HepG2 (cell line): ENCODE measurements around the gene METTL6. TPM values are rescaled to one million over a fixed set of nuclear protein-coding genes. Genes with fewer than 3 reads are reported as not detected.
A peak's percentile ranks its signal among the peaks of the same experiment; 100 is the strongest.

Experiments used
- ATAC-seq: fragments of 200-7000 bp; cut with Tn5 transposase; 3 replicates; pipeline ENCODE4 v1.9.1; 2020; ENCODE audit warnings: mild to moderate bottlenecking, moderate library complexity
- BruUV-seq: library from RNA; stranded (reverse); fragments of 400-500 nt; replicated peaks from 2 replicates; lab custom pipeline; 2021; lab: Mats Ljungman, UMichigan
- CTCF ChIA-PET: fragments of 300-600 bp; formaldehyde crosslinking; extraction: SDS; loops from one replicate; lab custom pipeline; 2021; ENCODE audit warnings: low total read pairs, inconsistent platforms, low intra/inter-chr PET ratio; lab: Yijun Ruan, JAX
- POLR2A ChIA-PET: fragments of 350-600 bp; sonication (Branson Sonifier 250); formaldehyde crosslinking; loops from one replicate; lab custom pipeline; 2020; ENCODE audit warnings: antibody characterized with exemption, inconsistent platforms; lab: Yijun Ruan, JAX
- DNase-seq: peaks from one replicate; pipeline ENCODE4 v3.0.0-alpha.2; 2015; ENCODE audit warnings: low spot score
- FAIRE-seq: peaks from 3 replicates; lab custom pipeline; 2011; peaks lifted over from hg19 to GRCh38; lab: Jason Lieb, UNC
- H2AFZ ChIP-seq: one replicate; pipeline ENCODE4 v1.6.1; 2011; ENCODE audit warnings: low read length, inconsistent platforms
- H3K27ac ChIP-seq: fragments of 300-600 bp; 3 replicates; pipeline ENCODE4 v1.8.0; 2011; ENCODE audit warnings: mixed run types, mild to moderate bottlenecking, mixed read lengths, low read length, inconsistent platforms; ENCODE audit not compliant: insufficient read depth; ENCODE audit errors: extremely low read length
- H3K27me3 ChIP-seq, 2 experiments: fragments of 200-600 bp in 1 of 2; 2 replicates in 1 of 2; 3 replicates in 1 of 2; pipeline versions ENCODE4 v1.6.0 to v1.8.0; 2011; ENCODE audit warnings: low read length in 2 of 2, mild to moderate bottlenecking in 2 of 2, moderate library complexity in 2 of 2, inconsistent platforms in 1 of 2; ENCODE audit not compliant: insufficient read depth in 2 of 2, control insufficient read depth in 1 of 2
- H3K36me3 ChIP-seq, 2 experiments: fragments of 200-600 bp in 1 of 2; replicated peaks in 1 of 2; 2 replicates in 1 of 2; 3 replicates in 1 of 2; pipeline versions ENCODE4 v1.5.1 to v1.8.0; 2011; ENCODE audit warnings: low read length in 2 of 2, inconsistent platforms in 1 of 2; ENCODE audit not compliant: insufficient read depth in 2 of 2, control insufficient read depth in 1 of 2
- H3K4me1 ChIP-seq: 2 replicates; pipeline ENCODE4 v1.5.1; 2012; ENCODE audit warnings: low read length, inconsistent platforms; ENCODE audit not compliant: insufficient read depth
- H3K4me2 ChIP-seq: 2 replicates; pipeline ENCODE4 v1.6.0; 2011; ENCODE audit warnings: low read depth, low read length, inconsistent platforms
- H3K4me3 ChIP-seq, 3 experiments: fragments of 200-600 bp in 1 of 3; sonication (generic), shearing (Covaris generic) in 1 of 3; replicated peaks in 1 of 3; 2 replicates each; pipeline ENCODE4 v1.5.1; 2011 to 2016; ENCODE audit warnings: low read length in 3 of 3, inconsistent platforms in 2 of 3, low read depth in 2 of 3, mild to moderate bottlenecking in 2 of 3, control low read depth in 1 of 3, mixed read lengths in 1 of 3; ENCODE audit not compliant: insufficient read depth in 1 of 3
- H3K79me2 ChIP-seq: one replicate; pipeline ENCODE4 v1.6.1; 2011; ENCODE audit warnings: low read length, inconsistent platforms; ENCODE audit not compliant: insufficient read depth
- H3K9ac ChIP-seq: 2 replicates; pipeline ENCODE4 v1.6.0; 2011; ENCODE audit warnings: mild to moderate bottlenecking, low read depth, low read length, inconsistent platforms; ENCODE audit not compliant: insufficient read depth
- H3K9me3 ChIP-seq: 2 replicates; pipeline ENCODE4 v1.5.1; 2012; ENCODE audit warnings: mild to moderate bottlenecking, low read length
- H4K20me1 ChIP-seq: 2 replicates; pipeline ENCODE4 v1.6.0; 2011; ENCODE audit warnings: inconsistent platforms, mild to moderate bottlenecking, low read length, moderate library complexity; ENCODE audit not compliant: insufficient read depth
- AKNA ChIP-seq: sonication (generic); formaldehyde crosslinking; IDR thresholded peaks from 2 replicates; pipeline ENCODE4 v1.4.0; 2020; ENCODE audit warnings: missing genetic modification reagents, borderline replicate concordance
- LBX2 ChIP-seq: sonication (generic); formaldehyde crosslinking; IDR thresholded peaks from 2 replicates; pipeline ENCODE4 v1.5.0; 2020; ENCODE audit warnings: missing genetic modification reagents, mild to moderate bottlenecking, borderline replicate concordance
- MNT ChIP-seq: fragments of 450-650 bp; IDR thresholded peaks from 2 replicates; pipeline ENCODE4 v1.6.1; 2016
- MTA3 ChIP-seq: sonication (generic); formaldehyde crosslinking; IDR thresholded peaks from 2 replicates; pipeline ENCODE4 v1.4.0; 2020; ENCODE audit warnings: missing genetic modification reagents
- NFKBIZ ChIP-seq: IDR thresholded peaks from 2 replicates; pipeline ENCODE4 v1.6.1; 2018; ENCODE audit warnings: missing genetic modification reagents, missing compliant biosample characterization
- RBM39 ChIP-seq: fragments of 200-400 bp; formaldehyde crosslinking; IDR thresholded peaks from one replicate; pipeline ENCODE4 v1.6.1; 2018; ENCODE audit warnings: antibody characterized with exemption, mild to moderate bottlenecking, low read depth, low read length; ENCODE audit not compliant: poor library complexity, severe bottlenecking
- SSRP1 ChIP-seq: IDR thresholded peaks from 2 replicates; pipeline ENCODE4 v1.6.1; 2016; ENCODE audit warnings: control low read depth
- TFE3 ChIP-seq: IDR thresholded peaks from 2 replicates; pipeline ENCODE4 v1.6.1; 2016
- ZNF607 ChIP-seq: sonication (generic); formaldehyde crosslinking; IDR thresholded peaks from 2 replicates; pipeline ENCODE4 v1.5.1; 2020; ENCODE audit warnings: missing genetic modification reagents, mild to moderate bottlenecking, borderline replicate concordance
- ZNF660 ChIP-seq: sonication (generic); formaldehyde crosslinking; IDR thresholded peaks from 2 replicates; pipeline ENCODE4 v1.5.1; 2020; ENCODE audit warnings: mild to moderate bottlenecking, low read depth, missing genetic modification reagents, borderline replicate concordance
- WGBS: methylation state at CpG from one replicate; pipeline ENCODE4 v1.1.6; 2017; ENCODE audit warnings: low lambda C conversion rate; 5-methylcytosine and 5-hydroxymethylcytosine counted together
- in situ Hi-C: cut with HindIII; loops from 2 replicates; pipeline ENCODE4 v1.10.0; 2017; ENCODE audit warnings: low pct_unique_long_range_greater_than_20kb; ENCODE audit not compliant: extremely low pct_ligation_motif_present
- intact Hi-C: fragments of 100-400 bp; cut with micrococcal nuclease; formaldehyde crosslinking; loops from one replicate; pipeline ENCODE4 v1.10.0; 2022; ENCODE audit not compliant: unreplicated experiment
- polyA plus RNA-seq, 8 experiments: library from polyadenylated mRNA; depleted of rRNA in 3 of 8; stranded (reverse) in 7 of 8; unstranded in 1 of 8; fragments of >200 nt; fragmentation: Illumina TruSeq in 4 of 8; extraction: Trizol in 4 of 8; gene quantifications; 2 replicates each; pipeline versions ENCODE4 v1.2.1 to v1.2.3, GENCODE V29; 2011 to 2016; ENCODE audit warnings: low read depth in 4 of 8, missing spikeins in 1 of 8, mixed read lengths in 1 of 8; ENCODE audit not compliant: insufficient read depth in 1 of 8
- total RNA-seq, 5 experiments: library from RNA; depleted of rRNA; stranded (reverse); fragments of >200 nt; fragmentation: Illumina TruSeq; extraction: Trizol; gene quantifications; 2 replicates each; pipeline ENCODE4 v1.2.3, GENCODE V29; 2016; ENCODE audit warnings: low read depth in 1 of 5

The METTL6 gene
- total and polyA plus RNA-seq, 2 of the 13 experiments (the other 11 are each of a cell fraction or from before 2014, with no cell fraction given), result 17.2 to 29.4 TPM

- H3K9me3 ChIP-seq, result no peaks in the 10 kb centered on the region
- TF ChIP-seq SSRP1 (CRISPR knock-in tag) (no peak), MNT (peak; percentile 58)
- H3K36me3 ChIP-seq, result no peaks in the 10 kb centered on the region
- no peak for FAIRE-seq
- ChIA-PET POLR2A (no interaction called here), CTCF (no interaction called here)
- intact Hi-C loops, result no loop called here
- H3K27me3 ChIP-seq, result no peaks in the 10 kb centered on the region
- H3K4me3 ChIP-seq, result no peak overlapping the region
- no TSS peak for BruUV-seq
- no peak for DNase-seq
- in situ Hi-C loops, result no loop called here
- no peak overlapping the region for H3K4me2 ChIP-seq
- no peaks in the 10 kb centered on the region for H3K79me2 ChIP-seq
- H2AFZ ChIP-seq, result no peak overlapping the region
- no peaks in the 10 kb centered on the region for H4K20me1 ChIP-seq
- 51% methylated on average over 8 of the region's 8 CpGs for WGBS
- no peak for ATAC-seq
- no peak overlapping the region for H3K27ac ChIP-seq
- peaks cover 7% of the 10 kb centered on the region for H3K4me1 ChIP-seq
- no peak overlapping the region for H3K9ac ChIP-seq
Measured at GRCh38 chr3:15453501-15453900, 26.2 kb upstream of the METTL6 start.

GRCh38 chr3:15452961-15453360, 25.6 kb upstream of the METTL6 start:
- ChIA-PET POLR2A (no interaction called here), CTCF (no interaction called here)
- Histone ChIP-seq H3K79me2 (no peaks in the 10 kb centered on the region), H3K9me3 (no peaks in the 10 kb centered on the region), H3K4me3 (no peak overlapping the region), H3K27me3 (no peaks in the 10 kb centered on the region), H3K4me2 (no peak overlapping the region), H4K20me1 (no peaks in the 10 kb centered on the region), H3K36me3 (no peaks in the 10 kb centered on the region), H3K4me1 (peaks cover 1% of the 10 kb centered on the region), H2AFZ (no peak overlapping the region), H3K27ac (no peak overlapping the region), H3K9ac (no peak overlapping the region)
- ATAC-seq (no peak), FAIRE-seq (no peak), DNase-seq (no peak)
- in situ Hi-C loops, result no loop called here
- WGBS, result 61% methylated on average over 5 of the region's 5 CpGs
- BruUV-seq, result no TSS peak
- intact Hi-C loops, result no loop called here
- no peak for TF ChIP-seq LBX2
- TF ChIP-seq ZNF660 (CRISPR knock-in tag), result no peak
- TF ChIP-seq ZNF607 (CRISPR knock-in tag), result no peak
- no peak for TF ChIP-seq NFKBIZ (CRISPR knock-in tag)
- TF ChIP-seq AKNA (CRISPR knock-in tag), result no peak
- TF ChIP-seq RBM39, result no peak
- TF ChIP-seq MTA3 (CRISPR knock-in tag), result no peak
- no peak for TF ChIP-seq TFE3 (CRISPR knock-in tag)
